Heart right ventricle (tissue), 16 donors: Measurements from ENCODE around the gene EDDM13. TPM values are rescaled to one million over a fixed set of nuclear protein-coding genes. Genes with fewer than 3 reads are reported as not detected.

ENCODE experiments used
- ATAC-seq, 8 donors: fragments of 200-7000 bp; cut with Tn5 transposase; one replicate each; pipeline ENCODE4 v1.9.1; 2020; ENCODE audit warnings: mild to moderate bottlenecking in 8 of 8, moderate library complexity in 8 of 8, moderate number of reproducible peaks in 1 of 8
- DNase-seq, 2 donors: peaks; one replicate each; pipeline ENCODE4 v3.0.0-alpha.2; 2020
- H3K27ac ChIP-seq, 10 donors: fragments of 200-600 bp; sonication (generic) in 2 of 10; one replicate each; pipeline versions ENCODE4 v1.5.0 to v1.8.0; 2020 to 2022; ENCODE audit warnings: mild to moderate bottlenecking in 3 of 10
- H3K27me3 ChIP-seq, 7 donors: fragments of 200-600 bp; one replicate each; pipeline ENCODE4 v1.8.0; 2021 to 2022; ENCODE audit warnings: mild to moderate bottlenecking in 2 of 7
- H3K36me3 ChIP-seq, 9 donors: fragments of 200-600 bp; sonication (generic) in 1 of 9; one replicate each; pipeline versions ENCODE4 v1.5.0 to v1.8.0; 2020 to 2022; ENCODE audit warnings: mild to moderate bottlenecking in 2 of 9
- H3K4me1 ChIP-seq, 9 donors: fragments of 200-600 bp; sonication (generic) in 1 of 9; one replicate each; pipeline versions ENCODE4 v1.5.0 to v1.8.0; 2020 to 2022; ENCODE audit warnings: mild to moderate bottlenecking in 4 of 9
- H3K4me3 ChIP-seq, 10 donors: fragments of 200-600 bp; sonication (generic) in 2 of 10; one replicate each; pipeline versions ENCODE4 v1.5.0 to v1.8.0; 2020 to 2022; ENCODE audit warnings: mild to moderate bottlenecking in 7 of 10, moderate library complexity in 2 of 10
- H3K9me3 ChIP-seq, 11 donors: fragments of 200-600 bp in 10 of 11; sonication (generic) in 2 of 11; one replicate each; pipeline versions ENCODE4 v1.5.0 to v1.8.0; 2013 to 2022; ENCODE audit warnings: mild to moderate bottlenecking in 2 of 11, control low read depth in 1 of 11, moderate library complexity in 1 of 11
- WGBS, 2 donors: extraction: QIAGEN DNeasy Blood & Tissue Kit; methylation state at CpG; one replicate each; pipeline ENCODE4 v1.1.7; 2013; ENCODE audit warnings: inconsistent platforms in 1 of 2; 5-methylcytosine and 5-hydroxymethylcytosine counted together
- intact Hi-C, 10 donors: fragments of 100-400 bp; cut with DNase I; formaldehyde crosslinking; loops; one replicate each; pipeline versions ENCODE4 v1.11.1 to v1.14.2; 2022
- polyA plus RNA-seq, 2 donors: library from polyadenylated mRNA; stranded (reverse); fragments of 200-250 nt; gene quantifications; one replicate each; pipeline ENCODE4 v1.2.3, GENCODE V29; 2013
- total RNA-seq, 10 donors: library from RNA; stranded (reverse); fragmentation: NEBNext Ultra II Directional in 3 of 10; extraction: Animal tissue kit (Norgen Biotek cat#: 25700) in 3 of 10; gene quantifications; one replicate each; pipeline versions ENCODE4 v1.2.1 to v1.2.4, GENCODE V29; 2021 to 2023
- TF ChIP-seq, protein P1 (sequence below), 9 donors: fragments of 200-600 bp; sonication (generic) in 2 of 9; IDR thresholded peaks; one replicate each; pipeline versions ENCODE4 v1.5.0 to v1.8.0; 2021 to 2022; ENCODE audit warnings: antibody characterized with exemption in 9 of 9, mild to moderate bottlenecking in 5 of 9, moderate library complexity in 1 of 9
- donor health status: Arrhythmogenic right ventricular cardiomyopathy.
- donor health status: ischemic (EF 13 %, LVEDD 7.1; RV severe dilation, severe dysfunction).
- donor health status: healthy with polysubstance abuse.
- donor health status: DM: no; HTN: yes; CAD: no.
- donor health status: DM: no; HTN: no; CAD: no.
- donor health status: ischemic (EF 25% LVEDD 6.9; RV normal size, moderate dysfunction).
- donor health status: ischemic (EF 25% LVEDD 5.7; RV mildly dilated, moderate dysfunction).
- donor health status: healthy.
- donor health status: DM: yes; HTN: yes; CAD: no.
- donor health status: Ischemic cardiomyopathy.
- donor health status: ischemic (EF 35%, LVEDD 5.7; RV mildly dilated, moderate dysfunction).
- donor health status: nonischemic (EF 11% LVEDD 7.7; RV severe dilation, severe dysfunction).
- donor health status: DM: yes; HTN: yes; CAD: no.
- donor health status: PGD.
- donor health status: ischemic (EF 29% LVEDD 5.4; RV normal size, mild dysfunction).
- donor health status: nonischemic (EF 23%, LVEDD 6.1; RV moderate dilation, normal function).

EDDM13 gene
- total and polyA plus RNA-seq, 12 donors, result 0.39 to 0.87 (median 0.56) TPM; not detected in 8

DNA sequence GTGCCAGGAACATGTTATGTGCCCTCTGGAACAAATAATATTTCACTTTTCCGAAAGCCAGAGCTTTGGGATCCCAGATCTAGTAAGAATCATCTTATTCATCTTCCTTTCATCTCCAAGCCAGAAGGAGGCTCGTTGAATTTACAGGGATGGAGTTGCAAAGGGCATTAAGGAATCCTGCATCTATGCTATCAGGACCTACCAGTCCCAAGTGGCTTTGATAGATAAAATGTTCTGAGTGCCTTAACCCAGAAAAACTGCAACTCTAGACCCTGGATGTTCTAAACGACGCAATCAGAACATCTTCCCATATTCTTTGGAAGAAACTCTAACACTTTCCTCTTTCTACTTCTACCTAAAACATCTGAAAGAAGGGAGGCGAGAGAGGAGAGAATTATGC, 9.2 kb upstream of the EDDM13 start:
- no peak overlapping the region for H3K27ac ChIP-seq
- 82 to 90% methylated on average over 5 of the region's 5 CpGs for WGBS, 2 donors
- intact Hi-C loops, result no loop called here
- DNase-seq, result no peak
- H3K27me3 ChIP-seq, result no peaks in the 10 kb centered on the region
- no peaks in the 10 kb centered on the region for H3K9me3 ChIP-seq
- H3K4me3 ChIP-seq, result no peak overlapping the region
- H3K4me1 ChIP-seq, result peaks cover 0 to 13% (median 0%) of the 10 kb centered on the region in 9 donors
- no peak for ATAC-seq
- H3K36me3 ChIP-seq, result peaks cover 0 to 9% (median 0%) of the 10 kb centered on the region in 9 donors
- TF ChIP-seq, protein P1, sequence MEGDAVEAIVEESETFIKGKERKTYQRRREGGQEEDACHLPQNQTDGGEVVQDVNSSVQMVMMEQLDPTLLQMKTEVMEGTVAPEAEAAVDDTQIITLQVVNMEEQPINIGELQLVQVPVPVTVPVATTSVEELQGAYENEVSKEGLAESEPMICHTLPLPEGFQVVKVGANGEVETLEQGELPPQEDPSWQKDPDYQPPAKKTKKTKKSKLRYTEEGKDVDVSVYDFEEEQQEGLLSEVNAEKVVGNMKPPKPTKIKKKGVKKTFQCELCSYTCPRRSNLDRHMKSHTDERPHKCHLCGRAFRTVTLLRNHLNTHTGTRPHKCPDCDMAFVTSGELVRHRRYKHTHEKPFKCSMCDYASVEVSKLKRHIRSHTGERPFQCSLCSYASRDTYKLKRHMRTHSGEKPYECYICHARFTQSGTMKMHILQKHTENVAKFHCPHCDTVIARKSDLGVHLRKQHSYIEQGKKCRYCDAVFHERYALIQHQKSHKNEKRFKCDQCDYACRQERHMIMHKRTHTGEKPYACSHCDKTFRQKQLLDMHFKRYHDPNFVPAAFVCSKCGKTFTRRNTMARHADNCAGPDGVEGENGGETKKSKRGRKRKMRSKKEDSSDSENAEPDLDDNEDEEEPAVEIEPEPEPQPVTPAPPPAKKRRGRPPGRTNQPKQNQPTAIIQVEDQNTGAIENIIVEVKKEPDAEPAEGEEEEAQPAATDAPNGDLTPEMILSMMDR (IDR thresholded peaks at IDR 0.05), result no peak

DNA sequence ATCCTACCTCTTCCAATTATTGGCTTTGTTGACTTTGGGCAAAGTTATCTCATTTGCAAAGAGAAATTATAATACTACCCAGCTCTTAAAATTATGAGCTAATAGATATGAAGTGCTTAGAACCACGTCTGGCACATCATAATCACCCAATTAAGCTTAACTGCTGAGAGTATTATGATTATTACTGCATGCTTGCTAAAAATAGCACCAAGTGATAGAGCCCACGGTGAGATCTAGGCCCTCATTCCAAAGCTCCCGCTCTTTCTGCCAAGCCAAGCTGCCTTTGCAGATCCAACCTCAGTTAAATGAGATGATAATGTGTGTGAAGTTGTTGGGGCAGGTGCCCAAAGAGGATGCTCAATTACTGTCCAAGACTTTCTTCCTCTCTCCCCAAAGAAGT, 6.5 kb upstream of the EDDM13 start:
- intact Hi-C loops, result no loop called here

DNA sequence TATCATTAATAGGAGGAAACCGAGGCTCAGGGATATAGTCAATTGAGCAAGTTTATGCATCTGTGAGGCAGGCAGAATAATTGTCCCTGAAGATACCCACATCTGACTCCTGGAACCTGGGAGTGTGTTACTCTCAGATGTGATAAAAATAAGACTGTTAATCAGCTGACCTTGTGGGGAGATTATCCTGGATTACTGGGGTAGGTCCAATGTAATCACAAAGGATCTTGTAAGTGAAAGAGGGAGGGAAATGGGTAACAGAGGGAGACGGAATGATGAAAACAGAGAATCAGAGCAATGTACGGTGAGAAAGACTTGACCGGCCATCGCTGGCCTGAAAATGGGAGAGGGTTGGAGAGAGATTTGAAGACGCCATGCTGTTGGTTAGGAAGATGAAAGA, 3.2 kb upstream of the EDDM13 start:
- DNase-seq, result no peak
- 90 to 96% methylated on average over 6 of the region's 6 CpGs for WGBS, 2 donors
- no peak for ATAC-seq
- H3K4me1 ChIP-seq, result peaks cover 0 to 16% (median 4%) of the 10 kb centered on the region in 9 donors
- intact Hi-C loops, result no loop called here
- H3K36me3 ChIP-seq, result peaks cover 0 to 18% (median 0%) of the 10 kb centered on the region in 9 donors
- no peak overlapping the region for H3K27ac ChIP-seq
- no peaks in the 10 kb centered on the region for H3K9me3 ChIP-seq
- H3K4me3 ChIP-seq, result no peak overlapping the region
- TF ChIP-seq, protein P1 (IDR thresholded peaks at IDR 0.05), result no peak
- no peaks in the 10 kb centered on the region for H3K27me3 ChIP-seq

More for the DNA sequence above, 6.5 kb upstream of the EDDM13 start:
- H3K4me3 ChIP-seq, result no peak overlapping the region
- no peak overlapping the region for H3K27ac ChIP-seq
- WGBS, 2 donors, result 30 to 33% methylated on average over 3 of the region's 3 CpGs
- H3K9me3 ChIP-seq, result no peaks in the 10 kb centered on the region
- H3K27me3 ChIP-seq, result no peaks in the 10 kb centered on the region
- peaks cover 0 to 13% (median 4%) of the 10 kb centered on the region in 9 donors for H3K4me1 ChIP-seq
- DNase-seq, result no peak
- peak in 1 of 8 donors; percentile 41 for ATAC-seq
- H3K36me3 ChIP-seq, result peaks cover 0 to 9% (median 0%) of the 10 kb centered on the region in 9 donors
- TF ChIP-seq, protein P1 (IDR thresholded peaks at IDR 0.05), result no peak

GRCh38 chr19:56270676-56271075, 1.9 kb upstream of the EDDM13 start:
- ATAC-seq (no peak), DNase-seq (no peak)
- no peak overlapping the region for H3K4me3 ChIP-seq
- peaks cover 0 to 18% (median 0%) of the 10 kb centered on the region in 9 donors for H3K36me3 ChIP-seq
- no peak overlapping the region for H3K27ac ChIP-seq
- no peaks in the 10 kb centered on the region for H3K9me3 ChIP-seq
- no peaks in the 10 kb centered on the region for H3K27me3 ChIP-seq
- TF ChIP-seq, protein P1 (IDR thresholded peaks at IDR 0.05), result no peak
- intact Hi-C loops, result no loop called here
- 86 to 95% methylated on average over 3 of the region's 3 CpGs for WGBS, 2 donors
- H3K4me1 ChIP-seq, result peaks cover 0 to 16% (median under 1%) of the 10 kb centered on the region in 9 donors
